Endothelial cell (in vitro differentiated cells): ENCODE results near the gene NDUFAB1. TPM values are rescaled to one million over a fixed set of nuclear protein-coding genes. Genes with fewer than 3 reads are reported as not detected.
"Not testable (repeated sequence)": the region's sequence is repeated elsewhere in the genome, so short reads cannot be mapped to it uniquely, and the experiment has no call there.

ENCODE experiments used
- DNase-seq: peaks from one replicate; pipeline ENCODE4 v3.0.0; 2021; ENCODE audit warnings: low spot score
- H3K27ac Mint-ChIP-seq: one replicate; pipeline ENCODE4 v1.8.0; 2021; ENCODE audit warnings: mixed read lengths, inconsistent platforms; ENCODE audit not compliant: unreplicated experiment
- H3K27me3 Mint-ChIP-seq: one replicate; pipeline ENCODE4 v1.8.0; 2021; ENCODE audit warnings: mild to moderate bottlenecking, moderate library complexity, mixed read lengths, inconsistent platforms; ENCODE audit not compliant: unreplicated experiment
- H3K36me3 Mint-ChIP-seq: one replicate; pipeline ENCODE4 v1.8.0; 2021; ENCODE audit warnings: mild to moderate bottlenecking, low read depth, mixed read lengths, inconsistent platforms; ENCODE audit not compliant: unreplicated experiment
- H3K4me1 Mint-ChIP-seq: one replicate; pipeline ENCODE4 v1.8.0; 2021; ENCODE audit warnings: mild to moderate bottlenecking, mixed read lengths, inconsistent platforms; ENCODE audit not compliant: unreplicated experiment
- H3K4me3 Mint-ChIP-seq: one replicate; pipeline ENCODE4 v1.8.0; 2021; ENCODE audit warnings: mild to moderate bottlenecking, mixed read lengths, inconsistent platforms; ENCODE audit not compliant: unreplicated experiment
- H3K9me3 Mint-ChIP-seq: one replicate; pipeline ENCODE4 v1.8.0; 2021; ENCODE audit warnings: mixed read lengths, inconsistent platforms; ENCODE audit not compliant: unreplicated experiment
- total RNA-seq: library from RNA; stranded (reverse); fragmentation: NEBNext Ultra II Directional; extraction: Animal tissue kit (Norgen Biotek cat#: 25700); gene quantifications from one replicate; pipeline ENCODE4 v1.2.1, GENCODE V29; 2021; ENCODE audit not compliant: unreplicated experiment
- TF ChIP-seq, protein P1 (sequence below): fragments of 200-600 bp; sonication (generic); IDR thresholded peaks from one replicate; pipeline ENCODE4 v1.5.0; 2021; ENCODE audit warnings: antibody characterized with exemption; ENCODE audit not compliant: unreplicated experiment

The NDUFAB1 gene
- total RNA-seq, 1 donor from 2014 or later, result 91.7 TPM

GRCh38 chr16:23615805-23616204 is 19.7 kb upstream of the NDUFAB1 start:
- TF ChIP-seq, protein P1, sequence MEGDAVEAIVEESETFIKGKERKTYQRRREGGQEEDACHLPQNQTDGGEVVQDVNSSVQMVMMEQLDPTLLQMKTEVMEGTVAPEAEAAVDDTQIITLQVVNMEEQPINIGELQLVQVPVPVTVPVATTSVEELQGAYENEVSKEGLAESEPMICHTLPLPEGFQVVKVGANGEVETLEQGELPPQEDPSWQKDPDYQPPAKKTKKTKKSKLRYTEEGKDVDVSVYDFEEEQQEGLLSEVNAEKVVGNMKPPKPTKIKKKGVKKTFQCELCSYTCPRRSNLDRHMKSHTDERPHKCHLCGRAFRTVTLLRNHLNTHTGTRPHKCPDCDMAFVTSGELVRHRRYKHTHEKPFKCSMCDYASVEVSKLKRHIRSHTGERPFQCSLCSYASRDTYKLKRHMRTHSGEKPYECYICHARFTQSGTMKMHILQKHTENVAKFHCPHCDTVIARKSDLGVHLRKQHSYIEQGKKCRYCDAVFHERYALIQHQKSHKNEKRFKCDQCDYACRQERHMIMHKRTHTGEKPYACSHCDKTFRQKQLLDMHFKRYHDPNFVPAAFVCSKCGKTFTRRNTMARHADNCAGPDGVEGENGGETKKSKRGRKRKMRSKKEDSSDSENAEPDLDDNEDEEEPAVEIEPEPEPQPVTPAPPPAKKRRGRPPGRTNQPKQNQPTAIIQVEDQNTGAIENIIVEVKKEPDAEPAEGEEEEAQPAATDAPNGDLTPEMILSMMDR, result no peak
- Mint-ChIP-seq H3K36me3 (peaks cover 17% of the 10 kb centered on the region), H3K9me3 (no peaks in the 10 kb centered on the region), H3K4me3 (peak overlapping the region; percentile 12), H3K27me3 (peaks cover 3% of the 10 kb centered on the region), H3K4me1 (no peaks in the 10 kb centered on the region), H3K27ac (peak overlapping the region; percentile 61)
- no peak for DNase-seq

DNA sequence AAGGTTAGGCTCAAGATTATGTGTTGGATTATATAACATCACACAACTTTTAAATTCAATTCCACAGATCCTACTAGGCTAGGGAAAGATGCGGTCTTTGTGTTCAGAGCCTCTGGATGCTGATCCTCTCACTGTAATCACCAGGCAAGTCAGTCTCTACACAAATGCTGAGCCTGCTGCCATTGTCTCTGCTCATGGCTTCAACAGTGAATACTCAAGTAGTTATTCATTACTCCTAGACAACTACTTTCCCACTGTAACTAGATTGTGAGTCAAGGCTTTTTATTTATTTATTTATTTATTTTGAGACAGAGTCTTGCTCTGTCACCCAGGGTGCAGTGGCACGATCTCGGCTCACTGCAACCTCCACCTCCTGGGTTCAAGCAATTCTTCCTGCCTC is 15.8 kb upstream of the NDUFAB1 start:
- H3K4me1 Mint-ChIP-seq, result no peaks in the 10 kb centered on the region

DNA sequence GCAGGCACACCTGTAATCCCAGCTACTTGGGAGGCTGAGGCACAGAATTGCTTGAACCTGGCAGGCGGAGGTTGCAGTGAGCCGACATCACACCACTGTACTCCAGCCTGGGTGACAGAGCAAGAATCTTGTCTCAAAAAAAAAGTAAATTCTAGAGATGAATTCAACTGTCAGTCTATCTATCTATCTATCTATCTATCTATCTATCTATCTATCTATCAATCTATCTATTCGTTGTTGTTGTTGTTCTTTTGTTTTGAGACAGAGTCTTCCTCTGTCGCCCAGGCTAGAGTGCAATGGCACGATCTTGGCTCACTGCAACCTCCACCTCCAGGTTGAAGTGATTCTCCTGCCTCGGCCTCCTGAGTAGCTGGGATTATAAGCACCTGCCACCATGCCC is 14.8 kb upstream of the NDUFAB1 start:
- not testable (repeated sequence) for DNase-seq, H3K27ac Mint-ChIP-seq, H3K27me3 Mint-ChIP-seq, H3K4me3 Mint-ChIP-seq, H3K9me3 Mint-ChIP-seq, H3K4me1 Mint-ChIP-seq
- H3K36me3 Mint-ChIP-seq, result peaks cover 15% of the 10 kb centered on the region

More for the DNA sequence above, 15.8 kb upstream of the NDUFAB1 start:
- H3K4me3 Mint-ChIP-seq, result no peak overlapping the region
- no peaks in the 10 kb centered on the region for H3K27me3 Mint-ChIP-seq
- H3K9me3 Mint-ChIP-seq, result no peaks in the 10 kb centered on the region
- H3K27ac Mint-ChIP-seq, result no peak overlapping the region
- TF ChIP-seq, protein P1, result no peak
- peaks cover 18% of the 10 kb centered on the region for H3K36me3 Mint-ChIP-seq
- no peak for DNase-seq

DNA sequence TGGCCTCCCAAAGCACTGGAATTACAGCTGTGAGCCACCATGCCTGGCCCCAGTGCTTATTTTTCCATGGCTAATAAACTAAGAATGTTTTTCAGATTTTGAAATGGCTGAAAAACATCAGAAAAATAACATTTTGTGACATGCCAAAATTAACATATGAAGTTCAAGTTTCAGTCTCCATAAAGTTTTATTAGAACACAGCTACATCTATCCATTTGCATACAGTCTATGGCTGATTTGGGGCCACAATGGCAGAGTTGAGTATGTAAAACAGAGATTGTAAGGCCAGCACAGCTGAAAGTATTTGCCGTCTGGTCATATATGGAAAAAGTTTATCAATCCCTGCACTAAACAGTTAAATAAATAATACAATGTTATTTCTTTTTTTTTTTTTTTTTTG is 13.8 kb upstream of the NDUFAB1 start:
- H3K9me3 Mint-ChIP-seq, result no peaks in the 10 kb centered on the region
- TF ChIP-seq, protein P1, result no peak
- H3K27ac Mint-ChIP-seq, result no peak overlapping the region
- H3K4me1 Mint-ChIP-seq, result no peaks in the 10 kb centered on the region
- H3K36me3 Mint-ChIP-seq, result peaks cover 16% of the 10 kb centered on the region
- no peak overlapping the region for H3K4me3 Mint-ChIP-seq
- H3K27me3 Mint-ChIP-seq, result no peaks in the 10 kb centered on the region
- DNase-seq, result no peak

- TF ChIP-seq, protein P1, result no peak
- Mint-ChIP-seq H3K4me3 (no peak overlapping the region), H3K27ac (no peak overlapping the region), H3K27me3 (no peaks in the 10 kb centered on the region), H3K4me1 (no peaks in the 10 kb centered on the region), H3K36me3 (peaks cover 16% of the 10 kb centered on the region), H3K9me3 (no peaks in the 10 kb centered on the region)
- no peak for DNase-seq
Measured at GRCh38 chr16:23608194-23608593, 12.1 kb upstream of the NDUFAB1 start.

DNA sequence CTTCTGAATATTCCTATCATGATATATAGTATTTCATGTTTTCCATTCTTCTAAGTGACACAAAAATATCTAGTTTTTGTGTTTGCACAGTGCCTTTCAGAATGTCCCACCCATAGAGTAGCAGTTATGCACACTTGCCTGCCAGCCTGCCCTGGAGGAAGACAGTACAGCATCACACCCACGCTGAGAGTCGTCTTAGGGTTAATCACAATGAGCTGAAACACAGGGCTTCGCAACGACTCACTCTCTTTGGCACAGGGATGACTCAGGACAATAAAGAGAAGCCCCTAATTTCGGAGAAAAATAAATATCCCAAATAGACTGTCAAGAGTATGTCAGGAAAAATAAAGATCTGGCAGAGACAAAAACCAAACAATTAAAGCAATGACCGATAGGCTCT is 11.6 kb upstream of the NDUFAB1 start:
- H3K36me3 Mint-ChIP-seq, result peaks cover 16% of the 10 kb centered on the region
- no peak overlapping the region for H3K27ac Mint-ChIP-seq
- no peaks in the 10 kb centered on the region for H3K9me3 Mint-ChIP-seq
- H3K4me1 Mint-ChIP-seq, result no peaks in the 10 kb centered on the region
- no peak overlapping the region for H3K4me3 Mint-ChIP-seq
- no peak for DNase-seq
- no peaks in the 10 kb centered on the region for H3K27me3 Mint-ChIP-seq
- TF ChIP-seq, protein P1, result no peak
